ENCODE measurements around the gene PPP1CC. TPM values are rescaled to one million over a fixed set of nuclear protein-coding genes. Genes with fewer than 3 reads are reported as not detected.
A peak's percentile ranks its signal among the peaks of the same experiment; 100 is the strongest.

Gene PPP1CC
- total RNA-seq, 2 experiments from 2014 or later, result 242 to 244 TPM

DNA sequence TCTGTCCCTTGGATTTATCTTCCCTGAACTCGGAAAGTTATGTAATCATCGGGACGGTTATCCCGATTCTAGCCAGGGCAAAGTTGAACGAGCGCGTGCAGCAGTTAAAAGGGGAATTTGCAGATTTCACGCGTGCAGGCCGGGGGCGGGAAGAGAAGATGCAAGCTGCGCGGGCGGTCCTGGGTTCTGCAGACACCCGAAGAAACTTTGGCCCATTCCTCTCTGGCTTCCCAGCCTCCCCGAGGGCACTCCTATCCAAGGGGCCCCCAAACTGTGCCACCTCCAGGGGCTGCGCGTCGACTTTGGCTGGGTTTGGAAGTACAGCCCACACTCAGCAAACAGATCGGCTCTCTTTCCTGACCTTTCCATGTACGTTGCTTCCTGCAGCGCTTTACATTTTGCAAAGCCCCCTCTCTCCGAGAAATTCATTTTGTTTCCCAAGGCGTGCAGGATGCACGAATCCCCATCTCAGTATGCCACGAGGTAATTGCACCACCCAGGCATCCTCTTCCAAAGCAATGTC, 941 bp upstream of the PPP1CC start:
- H3K4me1 Mint-ChIP-seq (ENCODE audit: low read depth), result peaks cover 31% of the 10 kb centered on the region
- peak; percentile 18 for DNase-seq
- no peaks in the 10 kb centered on the region for H3K27me3 Mint-ChIP-seq
- no peaks in the 10 kb centered on the region for H3K9me3 Mint-ChIP-seq
- peaks cover 28% of the 10 kb centered on the region for H3K36me3 Mint-ChIP-seq (ENCODE audit: low read depth)
- H3K4me3 Mint-ChIP-seq, result peak overlapping the region; percentile 100
- TF ChIP-seq, protein P1, sequence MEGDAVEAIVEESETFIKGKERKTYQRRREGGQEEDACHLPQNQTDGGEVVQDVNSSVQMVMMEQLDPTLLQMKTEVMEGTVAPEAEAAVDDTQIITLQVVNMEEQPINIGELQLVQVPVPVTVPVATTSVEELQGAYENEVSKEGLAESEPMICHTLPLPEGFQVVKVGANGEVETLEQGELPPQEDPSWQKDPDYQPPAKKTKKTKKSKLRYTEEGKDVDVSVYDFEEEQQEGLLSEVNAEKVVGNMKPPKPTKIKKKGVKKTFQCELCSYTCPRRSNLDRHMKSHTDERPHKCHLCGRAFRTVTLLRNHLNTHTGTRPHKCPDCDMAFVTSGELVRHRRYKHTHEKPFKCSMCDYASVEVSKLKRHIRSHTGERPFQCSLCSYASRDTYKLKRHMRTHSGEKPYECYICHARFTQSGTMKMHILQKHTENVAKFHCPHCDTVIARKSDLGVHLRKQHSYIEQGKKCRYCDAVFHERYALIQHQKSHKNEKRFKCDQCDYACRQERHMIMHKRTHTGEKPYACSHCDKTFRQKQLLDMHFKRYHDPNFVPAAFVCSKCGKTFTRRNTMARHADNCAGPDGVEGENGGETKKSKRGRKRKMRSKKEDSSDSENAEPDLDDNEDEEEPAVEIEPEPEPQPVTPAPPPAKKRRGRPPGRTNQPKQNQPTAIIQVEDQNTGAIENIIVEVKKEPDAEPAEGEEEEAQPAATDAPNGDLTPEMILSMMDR (IDR thresholded peaks at IDR 0.05), result no peak
- ChIA-PET CTCF (interaction anchor here (0.7 kb wide), 1 partner anchor 19 kb away, joined by 3 read pairs; no protein-coding TSS in a partner anchor), POLR2A (interaction anchor here (0.8 to 1.8 kb wide), 6 partner anchors 11 to 79 kb away, joined by 3 to 9 read pairs (median 4); no protein-coding TSS in a partner anchor)
- ATAC-seq, result no peak
- intact Hi-C loops (cut with micrococcal nuclease), result loop anchor here (5.0 kb wide), 1 partner anchor 84 kb away; no protein-coding TSS in a partner anchor
- H3K27ac Mint-ChIP-seq, result peak overlapping the region; percentile 64

DNA sequence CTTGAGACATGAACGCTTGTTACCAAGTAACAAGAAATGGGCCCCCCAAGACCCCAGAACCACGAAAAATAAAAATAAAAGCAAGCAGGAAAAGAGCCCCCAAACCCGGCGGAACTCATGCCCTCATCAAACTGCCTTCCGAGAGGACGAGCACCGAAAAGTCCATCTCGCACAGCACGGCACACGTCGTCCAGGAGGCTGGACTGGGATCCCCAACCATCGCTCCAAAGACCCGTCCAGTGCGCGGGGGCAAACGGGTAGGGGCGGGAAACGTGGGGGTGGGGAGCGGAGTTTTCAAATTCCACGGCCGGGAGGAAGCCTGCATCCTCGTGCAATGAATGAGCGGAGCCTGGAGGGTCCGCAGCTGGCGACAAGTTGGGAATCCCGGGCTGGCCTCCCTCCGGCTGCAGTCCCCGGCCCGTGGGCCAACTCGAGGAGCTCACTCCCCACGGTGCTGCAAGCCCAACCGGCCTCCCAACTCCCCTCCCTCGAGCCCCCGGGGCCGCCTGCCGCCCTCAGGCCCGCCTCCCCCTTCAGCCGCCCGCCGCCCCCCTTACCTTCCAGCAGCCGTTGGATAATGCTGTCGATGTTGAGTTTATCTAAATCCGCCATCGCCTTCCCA, 484 bp downstream of the PPP1CC start:
- ChIA-PET CTCF (interaction anchor here (0.8 to 1.1 kb wide), 3 partner anchors 18 to 146 kb away, joined by 3 to 4 read pairs (median 3); no protein-coding TSS in a partner anchor), POLR2A (interaction anchor here (0.6 to 1.8 kb wide), 7 partner anchors 14 to 156 kb away, joined by 3 to 9 read pairs (median 3); no protein-coding TSS in a partner anchor)
- peaks cover 40% of the 10 kb centered on the region for H3K36me3 Mint-ChIP-seq (ENCODE audit: low read depth)
- peak; percentile 17 for DNase-seq
- peaks cover 44% of the 10 kb centered on the region for H3K4me1 Mint-ChIP-seq (ENCODE audit: low read depth)
- H3K27me3 Mint-ChIP-seq, result no peaks in the 10 kb centered on the region
- H3K27ac Mint-ChIP-seq, result peak overlapping the region; percentile 99
- TF ChIP-seq, protein P1 (IDR thresholded peaks at IDR 0.05), result no peak
- H3K9me3 Mint-ChIP-seq, result no peaks in the 10 kb centered on the region
- H3K4me3 Mint-ChIP-seq, result peak overlapping the region; percentile 100
- ATAC-seq, result peak; percentile 3
- intact Hi-C loops (cut with micrococcal nuclease), result loop anchor here (5.0 kb wide), 1 partner anchor 85 kb away; no protein-coding TSS in a partner anchor

DNA sequence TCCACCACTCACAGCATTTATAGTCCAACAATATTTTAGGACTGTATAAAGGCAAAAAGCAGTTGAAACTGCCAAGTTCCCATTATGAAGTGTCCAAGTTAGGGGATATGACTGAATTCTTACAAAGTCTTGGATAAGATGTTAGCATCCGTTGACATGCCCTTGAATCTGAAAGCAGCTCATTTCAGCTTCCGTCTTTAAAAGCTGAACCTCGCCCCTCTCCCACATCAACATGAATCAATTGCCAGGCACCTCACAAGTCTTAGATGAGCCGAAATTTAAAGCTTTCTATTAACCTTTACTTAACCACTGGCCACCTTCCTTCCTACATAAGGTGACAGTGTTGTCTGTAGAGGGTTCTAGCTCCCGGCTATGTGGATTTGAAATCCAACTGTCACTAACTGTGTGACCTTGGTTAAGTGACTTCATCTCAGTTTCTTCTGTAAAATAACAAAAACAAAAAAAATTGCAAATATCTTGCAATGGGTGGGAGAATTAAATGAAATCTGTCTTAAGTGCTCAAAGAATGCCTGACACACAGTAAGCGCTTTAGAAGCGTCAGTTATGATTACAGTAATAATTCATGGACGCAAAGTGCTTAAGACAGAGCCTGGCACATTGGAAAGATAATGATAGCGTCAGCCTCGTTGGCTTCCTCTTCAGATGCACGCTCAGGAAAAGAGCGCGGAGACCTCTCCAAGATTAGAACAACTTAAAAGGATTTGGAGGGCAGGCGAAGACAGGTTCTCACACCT, 1.2 kb downstream of the PPP1CC start:
- ATAC-seq, result no peak
- peaks cover 43% of the 10 kb centered on the region for H3K36me3 Mint-ChIP-seq (ENCODE audit: low read depth)
- peak; percentile 45 for DNase-seq

DNA sequence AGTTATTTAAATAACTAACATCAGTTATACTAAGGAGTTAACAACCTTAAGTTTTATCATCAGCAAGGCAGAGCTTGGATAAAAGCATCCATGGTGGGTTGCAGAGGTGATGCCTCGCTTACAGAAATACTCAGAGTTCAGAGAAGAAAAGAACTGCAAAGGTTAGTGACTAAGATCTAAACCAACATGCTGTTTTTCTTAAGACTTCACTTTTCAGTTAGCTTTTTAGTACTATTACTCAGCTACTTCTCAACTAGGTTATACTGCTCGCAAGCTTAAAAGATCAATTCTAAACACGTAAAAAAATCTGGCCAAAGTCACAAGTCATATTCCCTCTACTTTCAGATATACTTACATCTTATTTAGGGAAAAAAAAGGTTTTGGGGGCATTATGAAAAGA, 2.8 kb downstream of the PPP1CC start:
- intact Hi-C loops (cut with micrococcal nuclease), result loop anchor here (5.0 kb wide), 1 partner anchor 87 kb away; no protein-coding TSS in a partner anchor

More for the DNA sequence above, 1.2 kb downstream of the PPP1CC start:
- POLR2A ChIA-PET, result interaction anchor here (0.7 to 1.3 kb wide), 8 partner anchors 10 to 273 kb away, joined by 3 to 6 read pairs (median 4); partner anchors contain the start of genes FAM216A, GPN3 and TCTN1
- TF ChIP-seq, protein P1 (IDR thresholded peaks at IDR 0.05), result no peak
- CTCF ChIA-PET, result interaction anchor here (0.8 to 2.3 kb wide), 7 partner anchors 11 to 147 kb away, joined by 3 to 9 read pairs (median 4); no protein-coding TSS in a partner anchor
- Mint-ChIP-seq H3K9me3 (no peaks in the 10 kb centered on the region), H3K4me3 (peak overlapping the region; percentile 100), H3K27me3 (no peaks in the 10 kb centered on the region), H3K27ac (peak overlapping the region; percentile 99), H3K4me1 (ENCODE audit: low read depth) (peaks cover 49% of the 10 kb centered on the region)
- intact Hi-C loops (cut with micrococcal nuclease), result loop anchor here (5.0 kb wide), 1 partner anchor 86 kb away; no protein-coding TSS in a partner anchor

More for the DNA sequence above, 2.8 kb downstream of the PPP1CC start:
- Mint-ChIP-seq H3K36me3 (ENCODE audit: low read depth) (peaks cover 58% of the 10 kb centered on the region), H3K4me1 (ENCODE audit: low read depth) (peaks cover 61% of the 10 kb centered on the region), H3K27ac (peak overlapping the region; percentile 91), H3K27me3 (no peaks in the 10 kb centered on the region), H3K9me3 (no peaks in the 10 kb centered on the region), H3K4me3 (peak overlapping the region; percentile 100)
- ATAC-seq (peak; percentile 18), DNase-seq (peak; percentile 46)
- ChIA-PET POLR2A (interaction anchor here (0.7 to 1.5 kb wide), 10 partner anchors 8 to 238 kb away, joined by 3 to 7 read pairs (median 4); partner anchors contain the start of gene RAD9B), CTCF (interaction anchor here (0.7 to 2.3 kb wide), 3 partner anchors 24 to 148 kb away, joined by 3 to 7 read pairs (median 3); no protein-coding TSS in a partner anchor)
- TF ChIP-seq, protein P1 (IDR thresholded peaks at IDR 0.05), result no peak
